T-helper 2 cell treated with Interferon-gamma antibody and Interleukin-4, amounts not matched to agents 100 ng/mL and 5 ng/mL, for 36 hours (primary cell): Measurements from ENCODE around the gene ARHGEF12. TPM values are rescaled to one million over a fixed set of nuclear protein-coding genes. Genes with fewer than 3 reads are reported as not detected.

Experiments used
- intact Hi-C: fragments of 100-400 bp; cut with micrococcal nuclease; formaldehyde crosslinking; loops from one replicate; pipeline ENCODE4 v1.15.1; 2023
- total RNA-seq: library from RNA; stranded (reverse); gene quantifications from 2 replicates; pipeline ENCODE4 v1.2.3, GENCODE V29; 2022

ARHGEF12 gene
- total RNA-seq, 1 donor from 2014 or later = 9.6 TPM

DNA sequence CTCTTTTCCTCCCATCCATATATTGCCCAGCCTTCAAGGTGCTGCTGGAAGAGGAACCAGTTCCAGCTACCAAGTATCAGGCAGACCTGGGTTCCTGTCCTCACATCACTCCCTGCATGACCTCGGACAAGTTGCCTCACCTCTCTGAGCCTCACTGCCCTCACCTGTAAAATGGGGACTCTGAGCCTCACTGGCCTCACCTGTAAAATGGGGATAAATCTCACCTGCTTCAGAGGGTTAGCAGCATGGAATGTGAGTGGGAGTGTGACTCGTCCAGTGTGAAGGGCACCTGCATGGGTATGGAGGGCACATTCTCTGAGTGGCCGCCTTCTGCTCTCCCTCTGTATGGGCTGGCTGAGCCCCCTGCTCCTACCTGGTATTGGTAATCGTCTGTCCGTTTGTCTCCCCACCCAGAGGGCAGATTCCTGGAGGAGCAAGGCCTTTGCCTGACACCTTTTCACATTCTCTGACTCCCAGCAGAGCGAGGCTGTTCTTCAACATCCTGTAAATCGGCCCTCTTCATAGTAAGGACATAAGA lies 179.0 kb downstream of the ARHGEF12 start:
- intact Hi-C loops = no loop called here

DNA sequence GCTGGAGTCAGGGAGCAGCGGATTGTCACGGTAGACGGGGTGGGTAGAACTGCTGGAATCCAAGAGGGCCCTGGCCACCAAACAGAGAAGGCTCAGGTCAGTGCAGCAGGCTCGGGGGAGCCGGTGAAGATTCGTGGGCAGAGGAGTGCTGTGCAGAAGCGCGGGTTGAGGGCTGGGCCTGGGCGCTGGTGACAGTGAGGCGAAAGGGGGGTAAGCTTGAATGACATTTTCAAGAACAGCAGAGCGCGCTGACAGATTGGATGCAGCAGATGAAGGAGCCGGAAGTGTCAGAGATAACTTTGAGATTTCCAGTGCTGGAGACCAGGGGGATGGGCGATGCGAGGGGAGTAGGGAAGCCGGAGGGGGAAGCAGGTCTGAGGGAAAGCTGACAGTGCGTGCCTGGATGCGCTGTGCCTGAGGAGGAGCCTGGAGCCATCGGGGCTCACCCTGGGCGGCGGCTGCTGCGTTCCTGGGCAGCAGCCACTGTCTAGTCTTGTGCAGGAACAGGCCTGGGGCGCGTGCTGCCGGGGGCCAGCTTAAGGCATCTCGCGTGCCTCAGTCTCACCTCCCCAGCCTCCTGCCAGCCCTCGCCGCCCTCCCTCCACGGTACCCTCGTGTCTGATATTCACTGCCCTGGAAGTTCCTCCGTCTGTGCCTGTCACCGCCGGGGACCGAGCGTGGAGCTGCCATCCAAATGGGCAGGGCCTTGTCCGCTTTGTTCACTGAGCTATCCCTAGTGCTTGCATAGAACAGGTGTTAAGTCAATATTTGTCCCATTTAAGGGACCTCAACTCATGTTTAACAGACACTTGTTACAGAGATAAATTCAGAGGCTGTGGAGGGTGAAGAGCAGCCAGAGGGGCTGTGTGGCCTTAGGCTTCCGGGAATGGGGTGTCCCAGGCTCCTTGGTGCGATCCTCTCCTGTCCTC lies 180.5 kb downstream of the ARHGEF12 start:
- intact Hi-C loops = no loop called here

GRCh38 chr11:120517390-120517761 lies 181.2 kb downstream of the ARHGEF12 start:
- intact Hi-C loops = no loop called here

DNA sequence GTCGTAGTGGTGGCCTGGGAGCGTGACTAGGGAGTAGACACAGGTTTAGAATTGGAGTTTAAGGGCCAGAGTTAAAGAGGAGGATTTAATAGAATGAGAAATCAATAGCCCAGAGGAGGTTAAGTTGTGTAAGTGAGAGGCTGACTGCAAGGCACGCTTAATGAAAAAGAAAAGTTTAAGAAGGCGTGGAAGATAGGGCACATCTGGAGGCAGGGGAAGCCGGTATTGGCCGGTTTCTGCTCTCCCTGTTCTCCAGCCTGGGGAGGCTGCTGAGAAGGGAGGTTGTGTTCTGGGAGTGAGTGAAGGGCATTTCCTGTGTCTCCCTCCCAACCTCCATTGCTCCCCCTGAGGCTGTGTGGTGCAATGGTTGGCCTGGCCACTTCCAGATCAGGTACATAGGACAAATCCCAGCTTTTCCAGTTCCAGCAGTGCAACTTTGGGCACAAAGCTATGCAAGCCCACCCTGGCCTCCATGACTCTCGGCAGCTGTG lies 181.6 kb downstream of the ARHGEF12 start:
- intact Hi-C loops = no loop called here

DNA sequence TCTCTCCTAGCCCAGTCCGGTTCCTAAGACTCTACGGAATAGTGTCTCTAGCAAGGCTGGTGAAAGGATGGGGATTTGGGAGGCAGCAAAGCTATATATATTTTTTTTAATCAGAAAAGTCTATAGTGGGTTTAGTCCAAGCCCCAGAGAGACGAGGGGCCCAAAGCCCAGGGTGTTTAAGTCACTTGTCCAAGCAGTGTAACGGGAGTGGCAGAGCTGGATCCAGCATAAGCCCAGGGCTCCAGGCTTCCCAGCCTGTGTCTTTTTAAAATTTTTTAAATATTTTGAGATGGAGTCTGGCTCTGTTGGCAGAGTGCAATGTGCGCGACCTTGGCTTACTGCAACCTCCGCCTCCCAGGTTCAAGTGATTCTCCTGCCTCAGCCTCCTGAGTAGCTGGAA lies 182.1 kb downstream of the ARHGEF12 start:
- intact Hi-C loops = no loop called here

- intact Hi-C loops = no loop called here
Measured at GRCh38 chr11:120519474-120519873, 183.3 kb downstream of the ARHGEF12 start.

DNA sequence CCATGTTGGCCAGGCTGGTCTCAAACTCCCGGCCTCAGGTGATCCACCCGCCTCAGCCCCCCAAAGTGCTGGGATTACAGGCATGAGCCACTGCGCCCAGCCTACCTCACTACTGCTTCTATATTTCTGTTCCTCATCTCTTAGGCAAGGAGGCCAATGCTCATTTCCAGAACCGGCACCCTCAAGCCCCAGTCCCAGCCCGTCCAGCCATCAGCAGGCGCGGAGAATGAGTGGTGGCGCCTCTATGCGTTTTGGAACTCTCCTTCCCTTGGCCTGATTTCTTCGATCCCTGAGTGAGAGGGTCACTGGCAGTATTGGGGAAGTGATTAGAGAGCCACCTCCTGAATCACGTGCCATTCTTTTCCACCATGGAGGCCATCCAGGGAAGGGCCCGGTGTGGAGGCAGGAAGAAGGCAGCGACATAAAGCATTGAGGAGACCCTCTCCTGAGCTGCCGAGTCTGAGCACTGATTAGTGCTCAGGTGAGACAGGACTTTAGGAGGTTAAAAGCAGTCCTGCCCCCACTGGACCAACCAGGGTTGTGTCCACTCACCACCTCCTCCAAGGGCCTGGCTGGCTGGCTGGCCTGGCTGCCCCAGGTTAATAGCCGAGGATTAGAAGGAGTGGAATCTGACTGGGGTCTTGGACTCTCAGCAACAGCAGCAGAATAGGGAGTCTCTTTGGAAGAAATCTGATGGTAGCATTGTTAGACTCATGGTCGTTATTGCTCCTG lies 184.0 kb downstream of the ARHGEF12 start:
- intact Hi-C loops = no loop called here

DNA sequence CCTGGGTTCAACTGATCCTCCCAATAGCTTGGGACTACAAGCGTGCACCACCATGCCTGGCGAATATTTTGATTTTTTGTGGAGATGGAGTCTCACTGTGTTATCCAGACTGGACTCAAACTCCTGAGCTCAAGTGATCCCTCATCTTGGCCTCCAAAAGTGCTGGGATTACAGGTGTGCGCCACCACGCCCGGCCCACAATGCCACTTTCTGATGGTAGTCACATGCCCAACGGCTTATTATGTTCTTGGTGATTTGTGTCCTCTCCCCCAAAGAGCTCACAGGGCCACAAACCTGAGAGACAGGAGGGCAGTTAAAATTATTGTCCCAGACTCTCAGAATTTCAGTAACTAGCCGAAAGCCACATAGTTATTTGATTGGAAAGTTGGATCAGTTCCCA lies 185.0 kb downstream of the ARHGEF12 start:
- intact Hi-C loops = no loop called here

DNA sequence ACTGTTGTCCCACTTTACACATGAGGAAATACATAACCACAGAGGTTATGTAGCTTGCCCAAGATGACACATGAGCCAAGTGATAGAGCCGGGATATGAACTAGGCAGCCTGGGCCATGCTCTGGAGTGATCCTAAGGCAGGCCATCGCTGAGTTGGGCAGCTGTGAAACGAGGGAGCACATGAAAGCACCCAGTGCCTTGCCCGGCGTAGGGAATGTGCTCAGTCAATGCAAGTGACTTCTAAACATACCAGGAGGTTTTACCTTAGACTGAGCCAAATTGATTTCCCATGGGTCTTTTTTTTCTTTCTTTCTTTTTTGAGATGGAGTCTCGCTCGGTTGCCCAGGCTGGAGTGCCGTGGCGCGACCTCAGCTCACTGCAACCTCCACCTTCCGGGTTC lies 185.8 kb downstream of the ARHGEF12 start:
- intact Hi-C loops = no loop called here

DNA sequence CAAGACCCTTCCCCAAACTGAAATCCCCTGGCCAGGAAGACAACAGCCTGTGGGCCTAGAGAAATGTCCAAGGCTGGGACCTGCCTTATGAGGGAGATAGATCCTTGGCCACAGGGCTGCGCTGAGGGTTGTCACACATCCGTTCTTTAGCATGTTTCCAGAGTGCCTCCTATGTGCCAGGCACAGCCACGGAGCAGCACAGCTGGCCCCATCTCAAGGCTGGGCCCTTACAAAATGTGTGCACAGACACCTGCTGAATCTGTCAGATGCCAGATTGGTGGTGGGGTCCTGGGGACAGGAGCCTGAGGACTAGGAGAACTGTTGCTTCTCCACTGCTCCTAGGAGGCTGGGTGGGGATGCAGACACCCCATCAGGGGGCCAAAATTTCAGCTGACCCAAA lies 186.5 kb downstream of the ARHGEF12 start:
- intact Hi-C loops = no loop called here

- intact Hi-C loops = no loop called here
Measured at GRCh38 chr11:120523196-120523595, 187.0 kb downstream of the ARHGEF12 start.

GRCh38 chr11:120524536-120525085 lies 188.4 kb downstream of the ARHGEF12 start:
- intact Hi-C loops = no loop called here

DNA sequence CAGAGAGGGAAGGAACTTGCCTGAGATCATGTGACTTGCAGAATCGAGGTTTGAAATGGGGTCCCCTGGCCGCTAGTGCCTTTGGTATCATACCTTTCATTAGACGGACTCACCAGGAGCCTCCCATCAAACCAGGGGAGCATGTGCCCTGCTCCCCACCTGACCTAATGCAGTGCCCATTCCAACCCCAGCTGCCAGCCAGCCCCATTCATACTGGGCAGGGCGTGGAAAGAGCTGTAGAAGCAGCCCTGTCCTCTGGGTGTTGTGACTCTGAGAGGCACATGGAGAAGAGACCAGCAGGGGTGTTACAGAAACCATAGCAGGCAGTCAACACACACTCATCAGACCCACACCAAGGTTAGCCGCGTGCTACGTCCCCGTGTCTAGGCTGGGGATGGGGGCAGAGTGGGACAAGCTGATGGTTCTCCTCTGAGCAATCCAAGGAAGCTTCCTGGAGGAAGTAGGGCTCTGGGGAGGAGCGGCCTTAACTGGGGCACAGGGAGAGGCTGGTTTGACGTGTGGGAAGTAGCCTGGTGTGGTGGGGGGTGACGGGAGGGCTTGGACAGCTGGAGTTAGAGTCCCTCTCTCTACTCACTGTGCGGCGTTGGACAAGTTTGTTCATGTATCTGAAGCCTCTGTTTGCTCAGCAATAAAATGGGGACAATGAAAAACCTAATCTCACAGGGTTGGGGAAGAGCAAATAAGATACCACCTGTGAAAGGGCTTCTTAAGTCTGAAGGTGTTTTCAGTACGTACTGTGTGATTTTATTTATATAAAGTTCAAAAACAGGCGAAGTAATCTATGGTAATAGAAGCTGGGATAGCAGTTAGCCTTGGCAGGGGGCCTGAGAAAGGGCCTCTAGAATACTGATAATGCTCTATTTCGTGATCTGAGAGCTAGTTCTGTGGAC lies 189.3 kb downstream of the ARHGEF12 start:
- intact Hi-C loops = no loop called here

- intact Hi-C loops = no loop called here
Measured at GRCh38 chr11:120526241-120526640, 190.0 kb downstream of the ARHGEF12 start.

DNA sequence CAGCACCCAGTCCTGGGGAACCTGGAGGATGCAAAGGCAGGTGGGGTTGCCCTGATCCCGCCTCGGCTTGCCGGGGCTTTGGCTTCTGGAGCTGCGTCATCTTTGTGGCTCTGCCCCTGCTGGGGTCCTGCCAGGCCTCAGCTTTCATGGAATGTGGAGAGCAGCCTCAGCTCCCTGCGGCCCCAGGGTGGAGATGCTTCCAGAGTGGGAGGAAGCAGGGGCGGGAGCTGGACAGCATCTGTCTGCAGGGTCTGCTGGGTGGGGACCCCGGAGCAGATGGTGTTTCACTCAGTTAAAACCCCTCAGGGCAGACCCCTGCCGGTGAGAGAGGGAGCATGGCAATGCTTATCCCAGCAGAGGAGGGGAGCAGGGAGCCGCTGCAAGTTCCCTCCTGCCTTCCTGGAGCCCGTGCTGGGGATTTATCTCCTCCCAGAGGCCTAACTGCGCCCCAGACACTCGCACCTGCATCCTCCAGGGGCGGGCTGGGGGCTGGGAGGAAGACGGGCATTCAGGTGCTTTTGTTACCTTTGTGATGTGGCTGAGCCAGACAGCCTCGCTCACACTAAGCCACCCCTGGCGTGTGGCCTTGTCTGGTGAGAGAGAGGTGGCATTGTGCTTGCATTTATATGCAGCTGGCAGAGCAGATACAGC lies 191.0 kb downstream of the ARHGEF12 start:
- intact Hi-C loops = no loop called here

DNA sequence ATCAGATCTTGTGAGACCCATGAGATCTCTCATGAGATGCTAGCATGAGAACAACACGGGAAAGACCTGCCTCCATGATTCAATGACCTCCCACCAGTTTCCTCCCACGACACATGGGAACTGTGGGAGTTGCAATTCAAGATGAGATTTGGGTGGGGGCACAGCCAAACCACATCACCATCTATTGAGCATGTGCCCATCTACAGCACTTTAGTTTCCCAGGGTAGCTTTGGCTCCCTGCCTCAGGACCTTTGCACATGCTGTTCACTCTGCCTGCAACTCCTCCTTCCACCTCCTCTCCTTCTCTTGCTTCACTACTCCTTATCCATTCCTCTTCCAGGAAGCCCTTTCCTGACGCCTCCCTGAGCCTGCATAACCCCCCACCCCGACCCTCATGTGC lies 192.5 kb downstream of the ARHGEF12 start:
- intact Hi-C loops = no loop called here

DNA sequence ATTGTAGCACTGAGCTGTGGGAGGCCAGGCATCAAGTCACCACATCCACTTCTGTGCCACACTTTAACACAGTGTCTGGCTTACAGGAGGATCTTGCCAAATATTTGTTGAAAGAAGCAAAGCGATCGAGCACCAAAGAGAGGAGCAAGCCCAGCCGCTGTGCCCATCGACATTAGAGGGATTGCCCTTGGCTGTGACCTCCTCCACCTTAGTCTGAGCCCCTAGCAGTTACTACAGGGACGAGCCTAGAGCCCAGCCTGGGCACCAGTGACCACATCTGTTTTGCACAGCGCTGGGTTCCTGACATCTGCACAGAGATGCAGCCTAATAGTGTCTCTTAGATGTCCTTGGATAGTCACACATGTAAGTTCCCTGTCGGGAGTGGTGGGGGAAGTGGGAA lies 193.0 kb downstream of the ARHGEF12 start:
- intact Hi-C loops = no loop called here

- intact Hi-C loops = no loop called here
Measured at GRCh38 chr11:120529911-120530310, 193.7 kb downstream of the ARHGEF12 start.

- intact Hi-C loops = no loop called here
Measured at GRCh38 chr11:120532082-120532831, 196.0 kb downstream of the ARHGEF12 start.

DNA sequence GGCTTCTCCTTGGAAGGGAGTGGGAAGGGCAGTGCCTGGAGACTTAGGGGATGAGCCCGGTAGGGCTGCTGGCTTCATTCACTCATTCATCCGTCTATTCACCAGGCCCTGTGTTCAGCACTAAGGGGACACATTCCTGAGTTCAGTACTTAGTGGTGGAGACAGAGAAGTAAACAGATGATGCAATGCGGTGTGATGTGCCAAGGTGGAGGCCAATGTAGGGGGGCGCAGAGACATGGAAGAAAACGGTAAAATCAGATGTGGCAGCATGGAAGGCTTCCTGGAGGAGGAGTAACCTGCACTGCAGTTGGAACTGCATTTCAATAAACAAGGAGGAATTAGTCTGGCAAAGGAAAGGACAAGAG lies 196.6 kb downstream of the ARHGEF12 start:
- intact Hi-C loops = no loop called here
